HEK293T (cell line): ENCODE results near the gene DOCK1.

Experiments used
- BHLHE40 ChIP-seq: fragments of 450-650 bp; IDR thresholded peaks from 2 replicates; pipeline ENCODE4 v1.6.1; 2016; ENCODE audit warnings: mild to moderate bottlenecking, moderate library complexity, borderline replicate concordance
- ELF4 ChIP-seq: fragments of 450-650 bp; IDR thresholded peaks from 2 replicates; pipeline ENCODE4 v1.6.1; 2017; ENCODE audit warnings: antibody characterized with exemption
- FOXA1 ChIP-seq: fragments of 450-650 bp; IDR thresholded peaks from 2 replicates; pipeline ENCODE4 v1.6.1; 2016; ENCODE audit warnings: mild to moderate bottlenecking
- FOXK2 ChIP-seq: fragments of 450-650 bp; IDR thresholded peaks from 2 replicates; pipeline ENCODE4 v1.6.1; 2016; ENCODE audit warnings: mild to moderate bottlenecking
- FOXM1 ChIP-seq: fragments of 450-650 bp; IDR thresholded peaks from 2 replicates; pipeline ENCODE4 v1.6.1; 2017; ENCODE audit warnings: mild to moderate bottlenecking, borderline replicate concordance
- NFRKB ChIP-seq: fragments of 450-650 bp; IDR thresholded peaks from 2 replicates; pipeline ENCODE4 v1.6.1; 2016; ENCODE audit warnings: mild to moderate bottlenecking, moderate library complexity
- SP1 ChIP-seq: fragments of 450-650 bp; IDR thresholded peaks from 2 replicates; pipeline ENCODE4 v1.6.1; 2017
- TARDBP ChIP-seq: fragments of 450-650 bp; IDR thresholded peaks from 2 replicates; pipeline ENCODE4 v1.6.1; 2016

DNA sequence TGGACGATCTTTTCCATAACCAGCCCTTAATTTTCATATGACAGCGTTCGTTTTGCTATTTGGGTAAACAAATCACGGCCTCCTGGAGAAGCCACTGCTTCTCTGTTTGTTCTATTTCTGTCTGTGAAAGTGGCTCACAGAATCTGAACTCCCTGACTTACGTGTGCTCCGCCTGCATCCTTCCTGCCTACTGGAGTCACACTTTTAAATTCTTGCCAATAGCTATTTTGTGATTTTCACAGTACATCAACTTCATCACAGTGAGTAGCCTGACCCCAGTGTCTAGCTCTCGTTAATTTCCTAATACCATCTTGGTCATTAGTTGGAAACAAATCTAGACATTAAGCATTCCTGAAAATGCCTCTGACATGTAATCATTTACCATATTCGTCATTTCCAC lies 594.9 kb downstream of the DOCK1 start:
- TF ChIP-seq FOXM1 (no peak), FOXK2 (no peak), NFRKB (no peak), BHLHE40 (no peak), FOXA1 (no peak), SP1 (no peak), ELF4 (no peak), TARDBP (no peak)
